OCI-LY1 (cell line): ENCODE results near the gene PLEKHM3.

Experiments
- CTCF ChIP-seq: fragments of 200-600 bp; sonication (generic), shearing (Covaris generic); IDR thresholded peaks from 2 replicates; pipeline ENCODE4 v1.5.1; 2017; ENCODE audit warnings: mild to moderate bottlenecking, antibody characterized with exemption, low read length, moderate library complexity, mixed read lengths
- EZH2 ChIP-seq: fragments of 200-600 bp; sonication (generic), shearing (Covaris generic); IDR thresholded peaks from 2 replicates; pipeline ENCODE4 v1.8.0; 2017; ENCODE audit warnings: borderline replicate concordance, mixed run types, mild to moderate bottlenecking, antibody characterized with exemption, low read length, moderate library complexity, mixed read lengths

- TF ChIP-seq CTCF, result no peak
- TF ChIP-seq EZH2, result no peak
Observed at GRCh38 chr2:207913772-207914358, 111.5 kb downstream of the PLEKHM3 start.
